ENCODE measurements around the gene UBA3.

- no peak for TF ChIP-seq CTCF (IDR thresholded peaks at IDR 0.05; ENCODE audit: low read length)
- TF ChIP-seq EZH2 (IDR thresholded peaks at IDR 0.05; ENCODE audit: borderline replicate concordance, low read length) = no peak
Observed at GRCh38 chr3:69103123-69103522, 23.0 kb upstream of the UBA3 start.

Measured in OCI-LY1 (cell line).